Coronary artery (tissue), 2 donors: ENCODE results near the gene HNRNPUL1.
A peak's percentile ranks its signal among the peaks of the same experiment; 100 is the strongest.

Experiments used
- DNase-seq: peaks from one replicate; pipeline ENCODE4 v3.0.0-alpha.2; 2017; ENCODE audit warnings: low spot score
- H3K27ac ChIP-seq, 2 donors: fragments of 200-600 bp; sonication (generic); one replicate each; pipeline ENCODE4 v1.5.1; 2016 to 2019
- H3K4me3 ChIP-seq: fragments of 200-600 bp; sonication (generic); 2 replicates; pipeline ENCODE4 v1.5.1; 2016; ENCODE audit warnings: mild to moderate bottlenecking, moderate library complexity
- TF ChIP-seq, protein P1 (sequence below): fragments of 200-600 bp; sonication (generic); IDR thresholded peaks from one replicate; pipeline ENCODE4 v1.5.1; 2019; ENCODE audit warnings: antibody characterized with exemption

Gene HNRNPUL1

DNA sequence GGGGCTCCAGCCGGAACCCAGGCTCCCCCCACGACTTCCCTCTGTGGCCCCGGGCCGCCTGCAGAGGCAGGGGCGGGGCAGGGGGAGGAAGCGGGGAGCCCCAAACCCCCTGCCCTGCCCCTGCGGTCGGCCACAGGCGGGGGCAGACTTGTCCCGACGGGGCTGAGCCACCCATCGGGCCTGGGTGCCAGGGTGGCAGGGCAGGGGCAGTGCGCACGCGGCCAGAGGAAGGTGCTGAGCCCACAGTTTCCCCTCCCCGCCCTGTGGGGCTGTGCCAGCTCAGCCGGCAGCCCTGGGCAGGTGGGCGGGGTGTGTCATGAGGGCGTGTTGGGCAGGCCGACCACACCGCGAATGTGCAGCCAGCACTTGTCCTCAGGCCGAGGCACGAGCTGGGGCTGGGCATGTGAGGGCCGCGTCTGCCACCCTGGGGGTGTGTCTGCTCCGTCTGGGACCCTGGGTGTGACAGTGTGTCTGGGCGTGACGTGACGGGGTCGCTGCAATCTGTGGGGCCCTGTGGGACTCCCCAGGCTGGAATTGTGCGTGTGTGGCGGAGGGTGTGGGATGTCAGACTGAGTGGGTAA, 63.5 kb downstream of the HNRNPUL1 start:
- TF ChIP-seq, protein P1, sequence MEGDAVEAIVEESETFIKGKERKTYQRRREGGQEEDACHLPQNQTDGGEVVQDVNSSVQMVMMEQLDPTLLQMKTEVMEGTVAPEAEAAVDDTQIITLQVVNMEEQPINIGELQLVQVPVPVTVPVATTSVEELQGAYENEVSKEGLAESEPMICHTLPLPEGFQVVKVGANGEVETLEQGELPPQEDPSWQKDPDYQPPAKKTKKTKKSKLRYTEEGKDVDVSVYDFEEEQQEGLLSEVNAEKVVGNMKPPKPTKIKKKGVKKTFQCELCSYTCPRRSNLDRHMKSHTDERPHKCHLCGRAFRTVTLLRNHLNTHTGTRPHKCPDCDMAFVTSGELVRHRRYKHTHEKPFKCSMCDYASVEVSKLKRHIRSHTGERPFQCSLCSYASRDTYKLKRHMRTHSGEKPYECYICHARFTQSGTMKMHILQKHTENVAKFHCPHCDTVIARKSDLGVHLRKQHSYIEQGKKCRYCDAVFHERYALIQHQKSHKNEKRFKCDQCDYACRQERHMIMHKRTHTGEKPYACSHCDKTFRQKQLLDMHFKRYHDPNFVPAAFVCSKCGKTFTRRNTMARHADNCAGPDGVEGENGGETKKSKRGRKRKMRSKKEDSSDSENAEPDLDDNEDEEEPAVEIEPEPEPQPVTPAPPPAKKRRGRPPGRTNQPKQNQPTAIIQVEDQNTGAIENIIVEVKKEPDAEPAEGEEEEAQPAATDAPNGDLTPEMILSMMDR: no peak
- H3K4me3 ChIP-seq: peak overlapping the region; percentile 57
- H3K27ac ChIP-seq: peak overlapping the region; percentile 87 to 95
- no peak for DNase-seq

DNA sequence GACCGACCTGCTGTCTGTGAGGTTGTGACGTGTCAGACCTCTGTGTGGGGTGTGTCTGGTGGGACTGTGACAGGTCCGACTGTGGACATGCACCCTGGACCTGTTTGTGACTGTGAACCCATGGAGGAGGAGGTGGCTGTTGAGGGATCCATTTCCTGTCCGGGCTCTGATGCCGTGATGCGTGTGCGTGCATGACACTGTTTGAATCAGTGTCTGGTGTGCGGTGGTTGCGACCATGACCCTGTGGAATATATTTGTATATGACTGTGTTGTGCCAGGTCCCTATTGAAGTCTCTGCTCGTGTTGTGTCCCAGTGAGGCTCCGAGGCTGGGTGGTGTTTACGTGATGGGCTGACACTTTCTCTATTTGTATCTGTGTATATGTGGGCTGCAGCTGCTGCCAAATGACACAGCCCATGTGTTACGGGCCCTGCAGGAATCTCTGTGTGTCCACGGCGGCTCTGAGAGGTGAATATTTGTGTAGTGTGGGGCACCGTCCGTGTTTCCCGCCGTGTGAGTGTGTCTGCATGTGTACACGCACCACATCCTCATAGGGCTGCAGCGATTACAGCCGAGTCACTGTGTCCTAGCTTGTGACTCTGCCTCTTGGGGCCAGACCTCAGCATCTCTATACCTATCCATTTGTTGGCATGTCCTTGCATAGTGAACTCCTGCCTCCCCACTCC, 64.1 kb downstream of the HNRNPUL1 start:
- Histone ChIP-seq H3K4me3 (peak overlapping the region; percentile 57), H3K27ac (peak overlapping the region; percentile 87 to 95)
- TF ChIP-seq, protein P1: no peak
- no peak for DNase-seq

DNA sequence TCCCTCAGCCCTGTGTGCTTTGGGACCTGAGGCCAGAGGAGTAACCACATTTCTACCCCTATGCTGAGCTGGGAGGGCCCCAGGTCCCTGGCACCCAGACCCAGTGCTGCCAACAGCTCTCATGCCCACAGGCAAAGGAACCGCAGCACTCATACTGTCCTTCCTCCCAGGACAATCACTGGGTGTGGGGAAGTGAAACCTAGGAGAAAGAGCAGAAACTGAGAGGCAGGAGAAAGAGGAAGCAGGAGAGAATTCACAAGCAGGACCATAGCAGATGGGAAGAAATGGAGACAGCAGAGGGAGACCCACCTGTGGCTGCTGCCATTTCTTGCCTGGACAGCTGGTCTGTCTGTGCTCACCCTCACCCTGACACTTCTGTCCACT, 64.7 kb downstream of the HNRNPUL1 start:
- TF ChIP-seq, protein P1: no peak
- no peak for DNase-seq
- peak overlapping the region in 1 of 2 donors; percentile 87 for H3K27ac ChIP-seq
- no peak overlapping the region for H3K4me3 ChIP-seq

GRCh38 chr19:41330481-41330880, 66.3 kb downstream of the HNRNPUL1 start:
- no peak overlapping the region for H3K27ac ChIP-seq
- no peak for DNase-seq
- TF ChIP-seq, protein P1: no peak
- H3K4me3 ChIP-seq: no peak overlapping the region

DNA sequence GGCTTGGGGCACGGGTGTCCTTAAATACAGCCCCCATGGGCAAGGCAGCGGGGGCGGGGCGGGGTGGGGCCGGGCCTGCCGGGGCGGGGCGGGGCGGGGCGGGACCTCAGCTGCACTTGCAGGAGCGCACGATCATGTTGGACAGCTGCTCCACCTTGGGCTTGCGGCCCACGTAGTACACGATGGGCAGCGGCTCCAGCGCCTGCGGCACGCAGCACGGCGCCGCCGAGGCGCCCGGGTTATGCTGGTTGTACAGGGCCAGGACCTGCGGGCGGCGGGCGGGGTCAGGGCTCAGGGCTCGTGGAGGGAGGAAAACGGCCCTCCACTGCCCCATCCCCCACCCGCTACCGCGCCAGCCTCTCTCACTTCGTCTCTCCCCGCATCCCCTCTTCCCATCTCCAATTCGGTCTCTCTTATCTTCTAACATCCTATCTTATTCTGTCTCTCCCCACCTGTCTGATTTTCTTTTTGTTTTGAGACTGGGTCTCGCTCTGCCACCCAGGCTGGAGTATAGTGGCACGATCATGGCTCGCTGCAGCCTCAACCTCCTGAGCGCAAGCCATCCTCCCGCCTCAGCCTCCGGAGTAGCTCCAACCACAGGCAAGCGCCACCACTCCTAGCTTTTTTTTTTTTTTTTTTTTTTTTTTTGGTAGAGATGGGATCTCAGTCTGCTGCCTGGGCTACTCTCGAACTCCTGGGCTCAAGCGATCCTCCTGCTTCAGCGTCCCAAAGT, 66.9 kb downstream of the HNRNPUL1 start:
- DNase-seq: no peak
- TF ChIP-seq, protein P1: no peak
- no peak overlapping the region for H3K27ac ChIP-seq
- H3K4me3 ChIP-seq: no peak overlapping the region

DNA sequence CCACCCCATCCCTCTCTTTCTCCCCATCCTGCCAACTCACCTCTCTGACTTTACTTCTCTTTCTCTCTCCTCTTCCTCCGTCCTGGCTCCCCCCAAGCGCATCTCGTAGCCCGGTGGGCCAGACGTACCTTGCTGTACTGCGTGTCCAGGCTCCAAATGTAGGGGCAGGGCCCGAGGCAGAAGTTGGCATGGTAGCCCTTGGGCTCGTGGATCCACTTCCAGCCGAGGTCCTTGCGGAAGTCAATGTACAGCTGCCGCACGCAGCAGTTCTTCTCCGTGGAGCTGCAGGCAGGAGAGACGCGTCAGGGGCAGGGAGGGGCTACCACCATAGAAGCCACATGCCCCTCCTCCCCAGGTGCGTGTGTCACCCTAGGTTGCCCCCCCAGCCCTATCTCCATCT, 67.8 kb downstream of the HNRNPUL1 start:
- H3K27ac ChIP-seq: no peak overlapping the region
- no peak overlapping the region for H3K4me3 ChIP-seq
- TF ChIP-seq, protein P1: no peak
- no peak for DNase-seq

GRCh38 chr19:41332468-41332867, 68.3 kb downstream of the HNRNPUL1 start:
- TF ChIP-seq, protein P1: no peak
- DNase-seq: no peak
- Histone ChIP-seq H3K4me3 (no peak overlapping the region), H3K27ac (no peak overlapping the region)
